Vagina (tissue), 2 donors: ENCODE results near the gene USH2A.

ENCODE experiments used
- POLR2A ChIP-seq, 2 donors: fragments of 450-650 bp; IDR thresholded peaks; one replicate each; pipeline ENCODE4 v1.6.1; 2017; ENCODE audit warnings: antibody characterized with exemption in 2 of 2, mild to moderate bottlenecking in 2 of 2, moderate library complexity in 2 of 2
- TF ChIP-seq, protein P1 (sequence below), 3 experiments: fragments of 450-650 bp in 2 of 3; fragments of 200-600 bp in 1 of 3; sonication (generic) in 1 of 3; IDR thresholded peaks; one replicate each; pipeline ENCODE4 v1.5.1; 2017 to 2019; ENCODE audit warnings: antibody characterized with exemption in 3 of 3, mild to moderate bottlenecking in 2 of 3, moderate library complexity in 2 of 3

DNA sequence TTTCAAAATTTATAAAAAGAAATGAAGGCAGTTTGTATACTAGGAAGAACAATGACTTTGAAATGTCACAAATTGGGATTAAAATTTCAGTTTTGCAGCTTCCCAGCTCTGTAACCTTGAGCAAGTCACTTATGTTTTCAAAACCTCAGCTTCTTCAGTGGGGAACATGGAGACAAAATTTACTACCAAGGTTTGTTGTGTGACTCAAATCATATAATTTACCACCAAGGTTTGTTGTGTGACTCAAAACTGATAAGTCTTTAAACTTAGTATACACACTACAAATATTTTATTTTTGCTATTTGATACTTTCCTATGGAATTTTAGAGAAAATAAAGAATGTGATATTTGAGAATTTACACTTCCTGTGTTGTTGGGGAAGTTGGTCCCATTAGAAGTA, 636.3 kb downstream of the USH2A start:
- no peak for TF ChIP-seq POLR2A (IDR thresholded peaks at IDR 0.05)
- TF ChIP-seq, protein P1, sequence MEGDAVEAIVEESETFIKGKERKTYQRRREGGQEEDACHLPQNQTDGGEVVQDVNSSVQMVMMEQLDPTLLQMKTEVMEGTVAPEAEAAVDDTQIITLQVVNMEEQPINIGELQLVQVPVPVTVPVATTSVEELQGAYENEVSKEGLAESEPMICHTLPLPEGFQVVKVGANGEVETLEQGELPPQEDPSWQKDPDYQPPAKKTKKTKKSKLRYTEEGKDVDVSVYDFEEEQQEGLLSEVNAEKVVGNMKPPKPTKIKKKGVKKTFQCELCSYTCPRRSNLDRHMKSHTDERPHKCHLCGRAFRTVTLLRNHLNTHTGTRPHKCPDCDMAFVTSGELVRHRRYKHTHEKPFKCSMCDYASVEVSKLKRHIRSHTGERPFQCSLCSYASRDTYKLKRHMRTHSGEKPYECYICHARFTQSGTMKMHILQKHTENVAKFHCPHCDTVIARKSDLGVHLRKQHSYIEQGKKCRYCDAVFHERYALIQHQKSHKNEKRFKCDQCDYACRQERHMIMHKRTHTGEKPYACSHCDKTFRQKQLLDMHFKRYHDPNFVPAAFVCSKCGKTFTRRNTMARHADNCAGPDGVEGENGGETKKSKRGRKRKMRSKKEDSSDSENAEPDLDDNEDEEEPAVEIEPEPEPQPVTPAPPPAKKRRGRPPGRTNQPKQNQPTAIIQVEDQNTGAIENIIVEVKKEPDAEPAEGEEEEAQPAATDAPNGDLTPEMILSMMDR (IDR thresholded peaks at IDR 0.05): no peak
